GM15510 (cell line): ENCODE results near the gene ZMIZ1.

Experiments used
- POLR2A ChIP-seq: IDR thresholded peaks from 3 replicates; pipeline ENCODE4 v1.6.1; 2011; ENCODE audit warnings: borderline replicate concordance; ENCODE audit not compliant: insufficient read length; ENCODE audit errors: extremely low read depth

Gene ZMIZ1

DNA sequence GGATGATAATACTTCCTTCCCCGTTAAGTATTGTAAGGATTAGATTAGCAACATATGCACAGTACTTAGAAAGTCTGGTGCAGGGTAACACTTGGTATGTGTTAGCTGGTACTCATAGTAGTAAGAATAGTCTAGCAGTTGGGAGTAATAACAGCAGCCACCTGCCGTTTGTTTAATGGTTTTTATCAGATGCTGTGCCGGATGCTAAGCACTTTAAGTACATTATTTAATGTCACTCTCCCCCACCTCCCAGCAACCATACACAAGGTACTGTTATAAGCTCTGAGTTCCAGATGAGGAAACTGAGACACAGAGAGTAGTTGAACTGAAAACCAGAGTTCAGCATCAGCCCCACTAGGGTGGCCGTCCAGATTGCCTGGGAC lies 60.1 kb downstream of the ZMIZ1 start:
- TF ChIP-seq POLR2A, result no peak

- no peak for TF ChIP-seq POLR2A
These were observed 60.7 kb downstream of the ZMIZ1 start for GRCh38 chr10:79129361-79129997.

DNA sequence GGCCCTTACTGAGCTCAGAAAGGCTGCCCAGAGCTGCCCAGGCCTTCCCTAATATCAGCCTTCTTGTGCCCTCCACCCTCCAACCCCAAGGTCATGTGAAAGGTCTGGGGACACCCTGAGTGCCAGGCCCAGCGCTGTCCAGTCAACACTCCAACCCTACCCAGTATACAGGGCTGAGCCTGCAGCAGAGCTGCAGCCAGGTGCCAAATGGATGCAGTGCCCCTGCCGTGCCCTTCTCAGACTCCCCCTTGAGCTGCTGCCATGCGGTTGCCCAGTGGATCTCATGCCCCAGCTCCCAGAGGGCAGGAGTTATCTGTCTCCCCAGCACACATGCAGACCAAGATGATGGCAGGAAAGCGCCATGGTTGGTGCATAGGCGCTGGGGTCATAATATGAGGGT lies 61.5 kb downstream of the ZMIZ1 start:
- TF ChIP-seq POLR2A, result no peak

DNA sequence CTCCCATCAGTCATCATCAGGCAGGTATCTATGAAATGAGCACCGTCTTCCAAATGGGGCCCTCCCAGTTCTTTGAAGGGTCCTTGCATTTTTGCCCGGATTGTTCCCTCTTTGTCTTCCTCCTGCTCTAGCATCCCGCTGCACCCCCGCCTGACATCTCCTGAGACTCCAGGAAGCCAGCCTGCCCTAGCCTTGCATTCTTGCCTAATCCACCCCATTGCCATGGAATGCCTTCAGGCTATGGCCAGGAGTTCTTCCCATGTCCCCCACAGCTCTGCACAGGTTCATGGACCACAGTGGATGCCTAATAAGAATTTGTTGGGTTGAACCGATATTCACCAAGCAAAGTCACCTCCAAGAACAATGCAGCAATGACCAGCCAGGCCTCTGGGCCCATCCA lies 62.1 kb downstream of the ZMIZ1 start:
- no peak for TF ChIP-seq POLR2A

GRCh38 chr10:79131836-79132631 lies 63.3 kb downstream of the ZMIZ1 start:
- TF ChIP-seq POLR2A, result no peak

DNA sequence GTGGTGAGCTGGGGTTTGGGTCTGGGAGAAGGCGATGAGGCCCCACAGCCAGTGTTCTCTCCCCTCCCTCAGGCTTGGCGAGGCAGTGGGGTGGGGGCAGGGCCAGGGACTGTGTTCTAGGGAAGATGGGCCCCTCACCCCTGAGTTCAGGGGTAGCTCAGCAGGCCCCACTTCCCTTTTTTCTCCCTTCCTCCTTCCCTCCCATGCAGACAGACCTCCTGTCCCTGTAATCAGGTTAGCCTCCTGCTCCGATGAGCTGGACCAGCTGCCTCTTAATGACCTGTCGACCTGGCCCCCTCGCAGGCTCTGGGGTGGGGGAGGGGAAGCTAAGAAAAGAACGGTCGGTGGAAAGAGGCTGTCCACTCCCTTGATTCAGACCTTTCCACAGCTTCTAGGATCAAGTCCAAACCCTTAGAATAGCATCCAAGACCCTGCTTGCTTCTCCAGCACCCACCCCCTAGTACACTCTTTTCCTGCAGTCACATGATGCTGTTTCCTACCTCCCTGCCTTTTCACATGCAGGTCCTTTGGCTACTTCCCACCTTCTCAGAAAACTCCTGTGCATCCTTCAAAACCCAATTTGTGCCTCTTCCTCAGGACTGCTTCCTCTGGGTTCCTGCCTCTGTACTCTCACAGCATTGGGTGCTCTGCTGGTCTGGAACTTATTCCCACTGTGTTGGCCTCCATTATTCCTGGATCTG lies 64.1 kb downstream of the ZMIZ1 start:
- TF ChIP-seq POLR2A, result no peak

- no peak for TF ChIP-seq POLR2A
These were observed 64.7 kb downstream of the ZMIZ1 start for GRCh38 chr10:79133416-79133815.

DNA sequence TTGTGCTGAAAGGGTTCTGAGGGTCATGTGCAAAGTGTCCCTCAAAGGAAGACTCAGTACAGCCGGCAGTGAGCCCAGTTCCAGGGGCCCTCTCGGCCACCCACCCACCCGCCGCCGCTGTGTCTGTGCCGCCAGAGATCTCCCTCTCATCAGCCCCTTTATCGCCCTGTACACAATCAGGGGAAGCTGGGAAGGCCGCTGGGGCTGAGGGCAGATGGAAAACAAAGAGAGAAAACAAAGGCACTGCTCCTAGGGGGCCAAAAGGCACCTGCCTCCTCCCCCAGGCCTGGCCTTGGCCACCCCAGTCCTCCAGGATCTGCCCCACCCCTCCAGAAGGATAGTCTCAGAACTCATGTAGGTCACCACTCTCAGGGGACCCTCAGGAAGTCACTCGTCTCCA lies 67.0 kb downstream of the ZMIZ1 start:
- TF ChIP-seq POLR2A, result no peak

DNA sequence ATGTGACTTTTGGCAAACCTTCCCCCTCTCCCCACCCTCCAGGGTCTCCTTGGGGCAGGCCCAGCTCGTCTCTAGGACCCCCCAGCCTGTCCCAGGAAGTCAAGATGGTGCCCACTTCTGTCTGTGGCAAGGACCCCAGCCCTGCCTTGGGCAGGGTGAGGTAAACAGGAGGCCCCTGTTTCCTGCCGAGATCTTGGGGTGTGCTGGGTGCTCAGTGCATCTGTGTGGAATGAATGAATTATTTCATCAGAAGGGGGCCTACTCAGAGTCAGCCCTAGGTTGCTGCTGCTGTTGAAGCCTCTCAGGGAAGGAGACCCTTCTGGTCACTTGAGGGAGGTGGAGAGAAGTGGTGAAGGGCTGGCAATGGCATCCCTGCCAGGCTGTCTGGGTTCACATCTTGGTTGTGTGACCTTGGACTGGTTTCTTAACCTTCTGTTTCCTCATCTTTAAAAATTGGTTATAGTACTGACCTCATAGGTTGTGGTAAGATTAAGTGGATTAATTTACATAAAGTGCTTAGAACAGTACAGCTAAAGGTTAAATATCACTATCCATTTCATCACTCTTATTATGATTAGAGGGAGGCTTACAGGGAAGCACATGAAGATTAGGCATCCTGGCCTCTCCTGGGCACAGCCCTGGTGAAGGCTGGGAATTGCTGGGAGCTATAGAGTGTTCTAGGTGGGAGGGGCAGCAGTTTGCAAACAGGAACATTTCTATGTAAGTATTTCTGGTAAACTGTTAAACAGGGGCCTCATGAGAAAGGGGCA lies 67.7 kb downstream of the ZMIZ1 start:
- TF ChIP-seq POLR2A, result no peak

DNA sequence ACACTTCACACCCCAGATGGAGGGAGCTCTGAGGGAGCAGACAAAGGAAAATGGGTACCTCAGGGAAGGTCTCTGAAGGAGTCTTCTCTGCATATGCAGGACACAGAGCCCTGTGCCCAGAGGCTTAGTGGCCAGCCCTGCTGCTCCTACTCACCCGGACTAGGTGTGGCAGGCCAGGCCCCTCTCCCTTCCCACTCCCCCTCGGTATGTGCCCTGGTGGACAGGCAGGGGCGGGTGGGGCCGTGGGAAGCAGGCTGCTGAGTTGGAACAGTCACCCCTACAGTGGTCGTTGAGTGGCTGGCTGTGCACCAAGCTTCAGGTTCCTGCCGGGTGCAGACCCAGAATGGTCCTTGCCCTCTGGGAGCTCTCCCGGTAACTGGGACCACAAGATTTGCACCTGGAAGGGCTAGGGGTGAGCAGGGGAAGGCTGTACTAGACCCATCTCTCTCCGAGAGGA lies 68.6 kb downstream of the ZMIZ1 start:
- no peak for TF ChIP-seq POLR2A

DNA sequence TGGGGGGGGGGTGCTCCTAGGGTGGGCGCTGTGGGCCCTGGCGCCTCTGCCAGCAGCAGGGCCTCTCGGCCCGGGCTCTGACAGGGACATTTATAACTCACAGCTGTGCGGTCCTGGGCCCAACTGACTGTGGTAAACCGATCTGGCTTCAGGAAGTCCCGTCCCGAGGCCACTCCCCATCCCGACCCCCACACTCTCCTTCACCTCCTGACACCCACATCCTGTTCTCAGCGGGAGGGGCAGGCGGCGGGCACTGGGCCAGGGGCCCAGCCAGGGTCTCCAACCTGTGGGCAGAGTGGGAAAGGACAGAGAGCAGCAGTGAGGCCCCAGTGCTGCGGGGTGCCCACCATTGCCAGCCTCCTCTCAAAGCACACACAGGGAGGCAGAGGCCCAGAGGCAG lies 69.1 kb downstream of the ZMIZ1 start:
- peak; percentile 22 for TF ChIP-seq POLR2A

- no peak for TF ChIP-seq POLR2A
These were observed 69.8 kb downstream of the ZMIZ1 start for GRCh38 chr10:79138449-79139123.

GRCh38 chr10:79139124-79139835 lies 70.5 kb downstream of the ZMIZ1 start:
- no peak for TF ChIP-seq POLR2A

- TF ChIP-seq POLR2A, result no peak
These were observed 71.5 kb downstream of the ZMIZ1 start for GRCh38 chr10:79140085-79140793.

DNA sequence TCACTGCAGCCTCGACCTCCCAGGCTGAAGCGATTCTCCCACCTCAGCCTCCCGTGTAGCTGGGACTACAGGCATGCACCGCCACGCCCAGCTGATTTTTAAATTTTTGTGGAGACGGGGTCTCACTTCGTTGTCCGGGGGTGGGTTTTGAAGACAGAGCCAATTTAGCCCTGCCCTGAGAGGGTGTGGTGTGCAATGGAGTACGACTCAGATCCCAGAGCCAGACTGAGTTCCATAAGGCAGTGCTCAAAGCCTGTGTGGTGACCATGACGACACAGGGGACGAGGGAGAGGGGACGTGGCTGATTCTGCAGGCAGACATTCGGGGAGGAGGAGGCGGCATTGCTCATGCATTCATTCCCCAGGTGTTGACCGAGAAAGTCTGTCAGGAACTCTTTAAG lies 72.1 kb downstream of the ZMIZ1 start:
- no peak for TF ChIP-seq POLR2A
